ENCODE measurements around the gene CTDSP2.
"Not testable (repeated sequence)": the region's sequence is repeated elsewhere in the genome, so short reads cannot be mapped to it uniquely, and the experiment has no call there.

Gene CTDSP2

GRCh38 chr12:57846577-57847319 is at the start of gene CTDSP2:
TSS of gene CTDSP2 (minus strand) at chr12:57846729. CDS start at chr12:57846435, 294 bp downstream.
- peak; percentile 82 for DNase-seq

- no peak for DNase-seq
These were observed 49.5 kb upstream of the CTDSP2 start for GRCh38 chr12:57896115-57896433.

- DNase-seq: no peak
These were observed 49.0 kb upstream of the CTDSP2 start for GRCh38 chr12:57895389-57896114.

GRCh38 chr12:57894399-57895292 is 48.1 kb upstream of the CTDSP2 start:
- peak; percentile 82 for DNase-seq

- no peak for DNase-seq
These were observed 47.2 kb upstream of the CTDSP2 start for GRCh38 chr12:57893431-57894353.

GRCh38 chr12:57892232-57892972 is 45.9 kb upstream of the CTDSP2 start:
- no peak for DNase-seq

- DNase-seq: no peak
These were observed 45.2 kb upstream of the CTDSP2 start for GRCh38 chr12:57891542-57892228.

GRCh38 chr12:57890191-57891115 is 43.9 kb upstream of the CTDSP2 start:
- no peak for DNase-seq

- DNase-seq: no peak
These were observed 43.0 kb upstream of the CTDSP2 start for GRCh38 chr12:57889500-57889989.

- DNase-seq: peak; percentile 11
These were observed 42.1 kb upstream of the CTDSP2 start for GRCh38 chr12:57888409-57889157.

GRCh38 chr12:57887631-57888408 is 41.3 kb upstream of the CTDSP2 start:
- no peak for DNase-seq

GRCh38 chr12:57886964-57887363 is 40.4 kb upstream of the CTDSP2 start:
- not testable (repeated sequence) for DNase-seq

- DNase-seq: no peak
These were observed 40.0 kb upstream of the CTDSP2 start for GRCh38 chr12:57886542-57886941.

GRCh38 chr12:57885207-57885606 is 38.7 kb upstream of the CTDSP2 start:
- DNase-seq: no peak

- DNase-seq: no peak
These were observed 37.2 kb upstream of the CTDSP2 start for GRCh38 chr12:57883700-57884099.

GRCh38 chr12:57883057-57883456 is 36.5 kb upstream of the CTDSP2 start:
- no peak for DNase-seq

- no peak for DNase-seq
These were observed 36.0 kb upstream of the CTDSP2 start for GRCh38 chr12:57882575-57882974.

- no peak for DNase-seq
These were observed 34.9 kb upstream of the CTDSP2 start for GRCh38 chr12:57881475-57881874.

Data from NCI-H524 treated with DMSO at 0.1 percent for 48 hours (cell line).